ENCODE data around the gene GAL3ST2.

Gene GAL3ST2

DNA sequence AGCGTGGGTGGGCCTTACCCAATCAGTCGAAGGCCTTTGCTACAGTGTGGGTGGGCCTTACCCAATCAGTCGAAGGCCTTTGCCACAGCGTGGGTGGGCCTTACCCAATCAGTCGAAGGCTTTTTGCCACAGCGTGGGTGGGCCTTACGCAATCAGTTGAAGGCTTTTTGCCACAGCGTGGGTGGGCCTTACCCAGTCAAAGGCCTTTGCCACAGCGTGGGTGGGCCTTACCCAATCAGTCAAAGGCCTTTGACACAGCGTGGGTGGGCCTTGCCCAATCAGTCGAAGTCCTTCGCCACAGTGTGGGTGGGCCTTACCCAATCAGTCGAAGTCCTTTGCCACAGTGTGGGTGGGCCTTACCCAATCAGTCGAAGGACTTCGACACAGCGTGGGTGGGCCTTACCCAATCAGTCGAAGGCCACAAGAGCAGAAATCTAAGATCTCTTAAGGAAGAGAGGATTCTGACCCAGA lies 16.3 kb upstream of the GAL3ST2 start:
- DNase-seq (ENCODE audit: low spot score) = no peak
- TF ChIP-seq, protein P1, sequence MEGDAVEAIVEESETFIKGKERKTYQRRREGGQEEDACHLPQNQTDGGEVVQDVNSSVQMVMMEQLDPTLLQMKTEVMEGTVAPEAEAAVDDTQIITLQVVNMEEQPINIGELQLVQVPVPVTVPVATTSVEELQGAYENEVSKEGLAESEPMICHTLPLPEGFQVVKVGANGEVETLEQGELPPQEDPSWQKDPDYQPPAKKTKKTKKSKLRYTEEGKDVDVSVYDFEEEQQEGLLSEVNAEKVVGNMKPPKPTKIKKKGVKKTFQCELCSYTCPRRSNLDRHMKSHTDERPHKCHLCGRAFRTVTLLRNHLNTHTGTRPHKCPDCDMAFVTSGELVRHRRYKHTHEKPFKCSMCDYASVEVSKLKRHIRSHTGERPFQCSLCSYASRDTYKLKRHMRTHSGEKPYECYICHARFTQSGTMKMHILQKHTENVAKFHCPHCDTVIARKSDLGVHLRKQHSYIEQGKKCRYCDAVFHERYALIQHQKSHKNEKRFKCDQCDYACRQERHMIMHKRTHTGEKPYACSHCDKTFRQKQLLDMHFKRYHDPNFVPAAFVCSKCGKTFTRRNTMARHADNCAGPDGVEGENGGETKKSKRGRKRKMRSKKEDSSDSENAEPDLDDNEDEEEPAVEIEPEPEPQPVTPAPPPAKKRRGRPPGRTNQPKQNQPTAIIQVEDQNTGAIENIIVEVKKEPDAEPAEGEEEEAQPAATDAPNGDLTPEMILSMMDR (IDR thresholded peaks at IDR 0.05; ENCODE audit: borderline replicate concordance, control extremely low read depth, extremely low read depth, insufficient read depth, missing control alignments) = no peak
- in situ Hi-C loops (cut with MboI; ENCODE audit: low sequenced_read_pairs, unreplicated experiment) = no loop called here

DNA sequence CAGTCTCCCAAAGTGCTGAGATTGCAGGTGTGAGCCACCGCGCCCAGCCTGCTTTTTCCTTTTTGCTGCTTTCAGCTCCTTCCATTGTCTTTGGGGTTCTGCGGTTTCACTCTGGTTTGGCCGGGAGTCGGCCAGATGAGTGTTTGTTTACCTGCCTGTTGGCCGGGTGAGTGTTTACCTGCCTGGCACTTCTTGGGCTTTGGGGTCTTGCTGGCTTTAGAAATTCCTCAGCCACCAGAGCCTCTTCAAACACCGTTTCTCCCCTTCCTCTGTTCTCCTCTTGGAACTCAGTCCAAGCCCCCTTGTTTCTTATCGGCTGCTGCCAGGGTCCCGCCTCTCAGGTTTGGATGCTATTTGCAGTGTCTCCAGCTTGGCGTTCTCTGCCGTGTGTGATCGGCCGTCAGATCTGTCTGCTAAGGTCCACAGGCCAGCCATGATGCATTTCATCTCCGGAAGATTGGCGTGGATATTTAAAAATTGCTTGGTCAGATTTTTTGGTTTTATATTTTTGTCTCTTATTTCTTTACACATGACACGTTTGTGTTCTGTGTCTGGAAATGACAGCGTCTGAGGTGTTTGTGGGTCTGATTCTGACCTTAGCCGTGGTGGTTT lies 14.2 kb upstream of the GAL3ST2 start:
- TF ChIP-seq, protein P1 (IDR thresholded peaks at IDR 0.05; ENCODE audit: borderline replicate concordance, control extremely low read depth, extremely low read depth, insufficient read depth, missing control alignments) = no peak
- in situ Hi-C loops (cut with MboI; ENCODE audit: low sequenced_read_pairs, unreplicated experiment) = no loop called here

DNA sequence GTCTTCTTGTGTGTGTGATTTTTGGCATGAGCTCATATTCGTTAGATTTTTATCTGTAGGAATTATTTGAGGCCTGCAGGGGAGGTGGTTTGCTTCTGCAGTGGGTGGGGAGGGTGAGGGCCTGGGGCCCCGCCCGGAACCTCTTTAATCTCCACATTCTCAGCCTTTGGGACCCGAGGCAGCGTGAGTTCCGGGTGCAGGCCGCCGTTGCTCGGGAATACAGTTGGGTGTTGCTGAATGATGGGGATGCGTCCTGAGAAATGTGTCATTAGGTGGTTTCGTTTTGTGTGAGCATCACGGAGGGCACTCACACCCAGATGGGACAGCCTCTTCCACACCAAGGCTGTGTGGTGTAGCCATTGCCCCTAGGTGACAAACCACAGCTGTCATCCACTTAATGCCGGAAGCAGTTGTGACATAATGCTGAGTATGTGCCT lies 13.7 kb upstream of the GAL3ST2 start:
- TF ChIP-seq, protein P1 (IDR thresholded peaks at IDR 0.05; ENCODE audit: borderline replicate concordance, control extremely low read depth, extremely low read depth, insufficient read depth, missing control alignments) = no peak
- DNase-seq (ENCODE audit: low spot score) = no peak
- in situ Hi-C loops (cut with MboI; ENCODE audit: low sequenced_read_pairs, unreplicated experiment) = no loop called here

More for the DNA sequence above, 14.2 kb upstream of the GAL3ST2 start:
- DNase-seq (ENCODE audit: low spot score) = no peak

DNA sequence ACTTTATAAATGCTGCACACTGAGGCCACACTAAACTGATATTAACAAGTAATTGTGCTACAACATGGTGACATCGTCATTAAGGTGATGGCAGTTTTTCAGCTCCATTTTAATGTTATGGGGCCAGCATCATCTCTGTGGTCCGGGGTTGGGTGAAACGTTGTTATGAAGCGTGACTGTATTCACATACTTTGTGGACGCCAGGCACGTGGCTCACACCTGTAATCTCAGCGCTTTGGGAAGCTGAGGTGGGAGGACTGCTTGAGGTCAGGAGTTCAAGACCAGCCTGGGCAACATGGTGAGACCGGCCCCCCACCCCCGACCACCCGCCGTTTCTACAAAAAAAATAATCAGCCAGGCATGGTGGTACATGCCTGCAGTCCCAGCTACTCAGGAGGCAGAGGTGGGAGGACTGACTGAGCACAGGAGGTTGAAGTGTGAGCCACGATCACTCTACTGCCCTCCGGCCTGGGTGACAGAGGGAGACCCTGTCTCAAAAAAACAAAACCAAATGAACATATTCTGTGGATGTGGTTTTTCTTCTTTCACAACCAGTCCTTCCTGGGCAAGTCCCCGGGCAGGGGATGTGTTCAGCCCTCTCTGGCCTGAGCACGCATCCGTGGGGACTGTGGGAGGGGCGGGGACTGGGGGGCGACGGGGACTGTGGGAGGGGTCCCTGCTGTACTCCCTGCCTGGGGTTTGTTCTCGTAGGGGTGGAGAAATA lies 12.9 kb upstream of the GAL3ST2 start:
- TF ChIP-seq, protein P1 (IDR thresholded peaks at IDR 0.05; ENCODE audit: borderline replicate concordance, control extremely low read depth, extremely low read depth, insufficient read depth, missing control alignments) = no peak
- in situ Hi-C loops (cut with MboI; ENCODE audit: low sequenced_read_pairs, unreplicated experiment) = no loop called here
- no peak for DNase-seq (ENCODE audit: low spot score)

DNA sequence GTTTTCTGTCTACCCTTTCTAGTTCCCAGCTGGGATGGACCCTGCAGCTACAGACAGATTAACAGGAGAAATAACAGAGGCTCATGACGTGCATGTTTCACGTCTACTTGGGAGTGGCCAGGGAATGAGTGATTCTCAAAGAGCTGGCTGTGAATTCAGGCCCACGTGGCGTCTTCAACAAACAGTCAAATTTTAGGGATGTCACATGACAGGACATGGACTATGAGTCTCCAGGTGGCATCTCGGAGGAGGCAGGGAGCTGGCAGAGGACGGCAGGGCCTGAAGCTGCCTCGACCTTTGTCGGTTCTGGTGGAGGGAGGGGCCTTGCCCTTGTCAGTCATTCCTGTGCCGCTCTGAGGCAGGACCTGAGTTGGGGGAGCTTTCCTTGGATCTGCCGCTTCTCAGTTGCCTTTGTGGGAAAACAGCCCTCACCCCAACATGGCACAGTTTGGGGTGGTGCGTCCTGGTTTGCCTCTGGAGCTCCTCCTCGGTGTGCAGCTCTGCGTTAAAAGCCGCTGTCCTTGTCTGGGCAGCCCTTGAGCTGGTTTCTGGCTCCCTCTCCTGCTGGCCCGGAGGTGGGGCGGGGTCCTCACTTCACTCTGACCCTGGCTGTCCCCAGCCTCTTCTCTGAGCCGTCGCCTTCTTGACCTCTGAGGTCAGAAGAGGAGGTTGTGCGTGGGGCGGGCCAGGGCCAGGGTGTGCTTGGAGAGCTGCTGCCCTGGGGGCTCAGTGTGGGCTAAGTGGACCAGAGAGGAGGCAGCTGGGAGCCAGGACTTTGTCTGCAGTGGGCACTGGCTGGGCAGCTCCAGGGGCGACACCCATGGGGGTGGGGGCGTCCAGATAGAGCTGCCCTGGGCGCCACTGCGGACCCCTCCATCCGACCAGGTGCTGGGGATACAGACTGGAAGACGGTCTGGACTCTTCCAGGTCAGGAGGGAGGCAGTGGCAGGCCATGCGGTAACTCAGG lies 12.1 kb upstream of the GAL3ST2 start:
- TF ChIP-seq, protein P1 (IDR thresholded peaks at IDR 0.05; ENCODE audit: borderline replicate concordance, control extremely low read depth, extremely low read depth, insufficient read depth, missing control alignments) = no peak
- in situ Hi-C loops (cut with MboI; ENCODE audit: low sequenced_read_pairs, unreplicated experiment) = no loop called here
- no peak for DNase-seq (ENCODE audit: low spot score)
